T-helper 1 cell (primary cell): ENCODE data around the gene PCDHB2.
"Not testable (repeated sequence)": the region's sequence is repeated elsewhere in the genome, so short reads cannot be mapped to it uniquely, and the experiment has no call there.

Experiments used
- DNase-seq, 5 donors: peaks; one replicate each; pipeline ENCODE4 v3.0.0-alpha.2; 2012 to 2020

PCDHB2 gene

DNA sequence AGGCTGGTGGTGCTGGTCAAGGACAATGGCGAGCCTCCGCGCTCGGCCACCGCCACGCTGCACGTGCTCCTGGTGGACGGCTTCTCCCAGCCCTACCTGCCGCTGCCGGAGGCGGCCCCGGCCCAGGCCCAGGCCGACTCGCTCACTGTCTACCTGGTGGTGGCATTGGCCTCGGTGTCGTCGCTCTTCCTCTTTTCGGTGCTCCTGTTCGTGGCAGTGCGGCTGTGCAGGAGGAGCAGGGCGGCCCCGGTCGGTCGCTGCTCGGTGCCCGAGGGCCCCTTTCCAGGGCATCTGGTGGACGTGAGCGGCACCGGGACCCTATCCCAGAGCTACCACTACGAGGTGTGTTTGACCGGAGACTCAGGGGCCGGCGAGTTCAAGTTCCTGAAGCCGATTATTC lies 42.9 kb downstream of the PCDHB2 start:
- DNase-seq = not testable (repeated sequence)
